Hepatocyte (in vitro differentiated cells): ENCODE results near the gene AIP.

ENCODE experiments used
- CTCF ChIP-seq: fragments of 200-600 bp; sonication (generic); IDR thresholded peaks from 2 replicates; pipeline ENCODE4 v1.5.1; 2016; ENCODE audit warnings: antibody characterized with exemption, mild to moderate bottlenecking; ENCODE audit not compliant: poor library complexity
- EZH2phosphoT487 ChIP-seq: fragments of 200-600 bp; sonication (generic); IDR thresholded peaks from one replicate; pipeline ENCODE4 v1.6.1; 2018; ENCODE audit warnings: antibody characterized with exemption, mild to moderate bottlenecking, low read depth, moderate library complexity; ENCODE audit not compliant: unreplicated experiment, severe bottlenecking

GRCh38 chr11:67452141-67452952 lies 30.5 kb upstream of the AIP start, which contains the start of gene GPR152:
- TF ChIP-seq CTCF (no peak), EZH2phosphoT487 (no peak)
